ENCODE results near the gene TLNRD1.
"Not testable (repeated sequence)": the region's sequence is repeated elsewhere in the genome, so short reads cannot be mapped to it uniquely, and the experiment has no call there.

The TLNRD1 gene

GRCh38 chr15:80953953-80954778 lies 46.6 kb upstream of the TLNRD1 start:
- Histone ChIP-seq H3K27me3 (ENCODE audit: insufficient read depth, low read length) (no peaks in the 10 kb centered on the region), H3K9ac (ENCODE audit: low read length) (no peak overlapping the region), H3F3A (ENCODE audit: insufficient read depth, low read length) (no peaks in the 10 kb centered on the region), H3K4me1 (ENCODE audit: insufficient read depth, low read length, severe bottlenecking) (no peaks in the 10 kb centered on the region), H3K27ac (ENCODE audit: low read depth, low read length, poor library complexity, severe bottlenecking) (no peak overlapping the region), H2AFZ (ENCODE audit: low read length) (no peak overlapping the region), H3K9me2 (ENCODE audit: low read depth, low read length) (no peaks in the 10 kb centered on the region), H3K9me3 (ENCODE audit: low read length) (no peaks in the 10 kb centered on the region), H3K79me2 (ENCODE audit: insufficient read depth, low read length) (no peaks in the 10 kb centered on the region), H3K4me2 (ENCODE audit: low read length) (no peak overlapping the region), H3K36me3 (ENCODE audit: insufficient read depth, low read length) (peaks cover 18% of the 10 kb centered on the region; the same call in 1 of the 2 replicates), H4K20me1 (ENCODE audit: insufficient read depth, low read length) (no peaks in the 10 kb centered on the region), H3K4me3 (ENCODE audit: low read depth, low read length, poor library complexity, severe bottlenecking) (no peak overlapping the region)
- TF ChIP-seq CTCF (IDR thresholded peaks at IDR 0.05; ENCODE audit: low read length), result no peak

GRCh38 chr15:80955571-80956452 lies 44.9 kb upstream of the TLNRD1 start:
- H3K4me2 ChIP-seq (ENCODE audit: low read length); H3K9me3 ChIP-seq (ENCODE audit: low read length); H3K9ac ChIP-seq (ENCODE audit: low read length); H3K9me2 ChIP-seq (ENCODE audit: low read depth, low read length); H4K20me1 ChIP-seq (ENCODE audit: insufficient read depth, low read length); H3K4me3 ChIP-seq (ENCODE audit: low read depth, low read length, poor library complexity, severe bottlenecking); H3F3A ChIP-seq (ENCODE audit: insufficient read depth, low read length); H3K79me2 ChIP-seq (ENCODE audit: insufficient read depth, low read length); H3K27ac ChIP-seq (ENCODE audit: low read depth, low read length, poor library complexity, severe bottlenecking); H3K4me1 ChIP-seq (ENCODE audit: insufficient read depth, low read length, severe bottlenecking); H3K27me3 ChIP-seq (ENCODE audit: insufficient read depth, low read length); H2AFZ ChIP-seq (ENCODE audit: low read length): not testable (repeated sequence)
- H3K36me3 ChIP-seq (ENCODE audit: insufficient read depth, low read length), result peaks cover 30% of the 10 kb centered on the region

- TF ChIP-seq CTCF (IDR thresholded peaks at IDR 0.05; ENCODE audit: low read length), result no peak
- no peak for TF ChIP-seq EZH2 (IDR thresholded peaks at IDR 0.05; ENCODE audit: borderline replicate concordance, low read length)
- H3F3A ChIP-seq (ENCODE audit: insufficient read depth, low read length), result no peaks in the 10 kb centered on the region
- H3K4me1 ChIP-seq (ENCODE audit: insufficient read depth, low read length, severe bottlenecking), result no peaks in the 10 kb centered on the region
- no peak overlapping the region for H3K4me2 ChIP-seq (ENCODE audit: low read length)
- no peaks in the 10 kb centered on the region for H3K9me2 ChIP-seq (ENCODE audit: low read depth, low read length)
- H3K36me3 ChIP-seq (ENCODE audit: insufficient read depth, low read length), result peaks cover 19% of the 10 kb centered on the region
- H3K4me3 ChIP-seq (ENCODE audit: low read depth, low read length, poor library complexity, severe bottlenecking), result no peak overlapping the region
- no peak overlapping the region for H2AFZ ChIP-seq (ENCODE audit: low read length)
- H3K79me2 ChIP-seq (ENCODE audit: insufficient read depth, low read length), result no peaks in the 10 kb centered on the region
- no peaks in the 10 kb centered on the region for H4K20me1 ChIP-seq (ENCODE audit: insufficient read depth, low read length)
- no peak overlapping the region for H3K27ac ChIP-seq (ENCODE audit: low read depth, low read length, poor library complexity, severe bottlenecking)
- H3K9ac ChIP-seq (ENCODE audit: low read length), result no peak overlapping the region
- H3K9me3 ChIP-seq (ENCODE audit: low read length), result no peaks in the 10 kb centered on the region
- no peaks in the 10 kb centered on the region for H3K27me3 ChIP-seq (ENCODE audit: insufficient read depth, low read length)
These were observed 43.2 kb upstream of the TLNRD1 start for GRCh38 chr15:80957556-80957955.

All from OCI-LY1 (cell line).